A172 (cell line): Measurements from ENCODE around the gene KATNB1. TPM values are rescaled to one million over a fixed set of nuclear protein-coding genes. Genes with fewer than 3 reads are reported as not detected.
A peak's percentile ranks its signal among the peaks of the same experiment; 100 is the strongest.
"Not testable (repeated sequence)": the region's sequence is repeated elsewhere in the genome, so short reads cannot be mapped to it uniquely, and the experiment has no call there.

Experiments
- DNase-seq: peaks from one replicate; pipeline ENCODE4 v3.0.0-alpha.2; 2015; ENCODE audit warnings: low spot score
- total RNA-seq: library from RNA; depleted of rRNA; stranded (reverse); fragments of >200 nt; shearing (Covaris generic); gene quantifications from 2 replicates; pipeline ENCODE4 v1.2.3, GENCODE V29; 2014

KATNB1 gene
- total RNA-seq, 1 experiment from 2014 or later = 19.9 TPM

GRCh38 chr16:57725151-57725550, 10.4 kb upstream of the KATNB1 start:
- DNase-seq = no peak

GRCh38 chr16:57725554-57725953, 10.0 kb upstream of the KATNB1 start:
- no peak for DNase-seq

GRCh38 chr16:57725976-57726375, 9.6 kb upstream of the KATNB1 start:
- DNase-seq = no peak

- DNase-seq = no peak
These were observed 9.1 kb upstream of the KATNB1 start for GRCh38 chr16:57726433-57726947.

GRCh38 chr16:57727610-57728009, 8.0 kb upstream of the KATNB1 start:
- no peak for DNase-seq

- DNase-seq = no peak
These were observed 7.0 kb upstream of the KATNB1 start for GRCh38 chr16:57728336-57729181.

- DNase-seq = no peak
These were observed 6.4 kb upstream of the KATNB1 start for GRCh38 chr16:57729182-57729484.

GRCh38 chr16:57729852-57730251, 5.7 kb upstream of the KATNB1 start:
- DNase-seq = not testable (repeated sequence)

GRCh38 chr16:57730771-57731730, 4.5 kb upstream of the KATNB1 start:
- no peak for DNase-seq

GRCh38 chr16:57732037-57732436, 3.5 kb upstream of the KATNB1 start:
- no peak for DNase-seq

- no peak for DNase-seq
These were observed 2.9 kb upstream of the KATNB1 start for GRCh38 chr16:57732714-57733113.

GRCh38 chr16:57734308-57734924, 1.2 kb upstream of the KATNB1 start:
- no peak for DNase-seq

- DNase-seq = peak; percentile 99
These were observed 430 bp upstream of the KATNB1 start for GRCh38 chr16:57734925-57735754.

- peak; percentile 37 for DNase-seq
These were observed 1.1 kb downstream of the KATNB1 start for GRCh38 chr16:57736419-57737351.

- DNase-seq = no peak
These were observed 3.3 kb downstream of the KATNB1 start for GRCh38 chr16:57738844-57739243.

GRCh38 chr16:57739756-57740422, 4.3 kb downstream of the KATNB1 start:
- DNase-seq = no peak

- no peak for DNase-seq
These were observed 5.0 kb downstream of the KATNB1 start for GRCh38 chr16:57740423-57741071.

- DNase-seq = no peak
These were observed 6.2 kb downstream of the KATNB1 start for GRCh38 chr16:57741660-57742191.

GRCh38 chr16:57742543-57742942, 7.0 kb downstream of the KATNB1 start:
- peak; percentile 32 for DNase-seq
